Upper lobe of left lung (tissue), 4 donors: ENCODE results near the gene CCDC201.

Experiments
- EP300 ChIP-seq, 4 donors: sonication (generic); formaldehyde crosslinking; IDR thresholded peaks; one replicate each; pipeline ENCODE4 v1.5.1; 2017; ENCODE audit warnings: antibody characterized with exemption in 4 of 4, control low read depth in 2 of 4
- POLR2AphosphoS5 ChIP-seq, 2 donors: sonication (generic); formaldehyde crosslinking; IDR thresholded peaks; one replicate each; pipeline ENCODE4 v1.5.1; 2017; ENCODE audit warnings: antibody characterized with exemption in 2 of 2
- TF ChIP-seq, protein P1 (sequence below), 6 experiments: fragments of 450-650 bp in 4 of 6; fragments of 200-600 bp in 2 of 6; sonication (generic) in 2 of 6; IDR thresholded peaks; one replicate each; pipeline ENCODE4 v1.5.1; 2016 to 2019; ENCODE audit warnings: antibody characterized with exemption in 6 of 6

DNA sequence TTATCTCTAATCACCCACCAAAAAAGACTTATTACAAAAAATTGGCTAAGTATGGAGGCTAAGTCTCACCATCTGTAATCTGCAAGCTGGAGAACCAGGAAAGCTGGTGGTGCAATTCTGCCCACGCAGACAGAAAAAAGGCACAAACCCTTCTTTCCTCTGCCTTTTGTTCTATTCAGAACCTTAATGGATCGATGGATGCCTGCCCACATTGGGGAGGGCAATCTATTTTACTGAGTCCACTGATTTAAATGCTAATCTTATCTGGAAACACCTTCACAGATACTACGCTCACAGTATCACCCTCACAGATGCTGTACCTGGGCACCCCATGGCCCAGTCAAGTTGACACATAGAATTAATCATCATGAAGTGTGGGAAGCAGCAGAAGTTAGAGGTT is 38.0 kb upstream of the CCDC201 start:
- TF ChIP-seq, protein P1, sequence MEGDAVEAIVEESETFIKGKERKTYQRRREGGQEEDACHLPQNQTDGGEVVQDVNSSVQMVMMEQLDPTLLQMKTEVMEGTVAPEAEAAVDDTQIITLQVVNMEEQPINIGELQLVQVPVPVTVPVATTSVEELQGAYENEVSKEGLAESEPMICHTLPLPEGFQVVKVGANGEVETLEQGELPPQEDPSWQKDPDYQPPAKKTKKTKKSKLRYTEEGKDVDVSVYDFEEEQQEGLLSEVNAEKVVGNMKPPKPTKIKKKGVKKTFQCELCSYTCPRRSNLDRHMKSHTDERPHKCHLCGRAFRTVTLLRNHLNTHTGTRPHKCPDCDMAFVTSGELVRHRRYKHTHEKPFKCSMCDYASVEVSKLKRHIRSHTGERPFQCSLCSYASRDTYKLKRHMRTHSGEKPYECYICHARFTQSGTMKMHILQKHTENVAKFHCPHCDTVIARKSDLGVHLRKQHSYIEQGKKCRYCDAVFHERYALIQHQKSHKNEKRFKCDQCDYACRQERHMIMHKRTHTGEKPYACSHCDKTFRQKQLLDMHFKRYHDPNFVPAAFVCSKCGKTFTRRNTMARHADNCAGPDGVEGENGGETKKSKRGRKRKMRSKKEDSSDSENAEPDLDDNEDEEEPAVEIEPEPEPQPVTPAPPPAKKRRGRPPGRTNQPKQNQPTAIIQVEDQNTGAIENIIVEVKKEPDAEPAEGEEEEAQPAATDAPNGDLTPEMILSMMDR (IDR thresholded peaks at IDR 0.05): no peak
- TF ChIP-seq EP300 (IDR thresholded peaks at IDR 0.05) (no peak), POLR2AphosphoS5 (IDR thresholded peaks at IDR 0.05) (no peak)
